GM20000 (cell line): ENCODE data around the gene ACD.

Source experiments
- DNase-seq: peaks from one replicate; pipeline ENCODE4 v3.0.0; 2012; ENCODE audit warnings: low spot score
- TF ChIP-seq, protein P1 (sequence below): IDR thresholded peaks from 2 replicates; pipeline ENCODE4 v1.5.1; 2012; ENCODE audit warnings: mild to moderate bottlenecking, control low read depth; ENCODE audit errors: extremely low read depth, missing control alignments

ACD gene

GRCh38 chr16:67654403-67654911, 5.6 kb downstream of the ACD start:
- DNase-seq: no peak
- TF ChIP-seq, protein P1, sequence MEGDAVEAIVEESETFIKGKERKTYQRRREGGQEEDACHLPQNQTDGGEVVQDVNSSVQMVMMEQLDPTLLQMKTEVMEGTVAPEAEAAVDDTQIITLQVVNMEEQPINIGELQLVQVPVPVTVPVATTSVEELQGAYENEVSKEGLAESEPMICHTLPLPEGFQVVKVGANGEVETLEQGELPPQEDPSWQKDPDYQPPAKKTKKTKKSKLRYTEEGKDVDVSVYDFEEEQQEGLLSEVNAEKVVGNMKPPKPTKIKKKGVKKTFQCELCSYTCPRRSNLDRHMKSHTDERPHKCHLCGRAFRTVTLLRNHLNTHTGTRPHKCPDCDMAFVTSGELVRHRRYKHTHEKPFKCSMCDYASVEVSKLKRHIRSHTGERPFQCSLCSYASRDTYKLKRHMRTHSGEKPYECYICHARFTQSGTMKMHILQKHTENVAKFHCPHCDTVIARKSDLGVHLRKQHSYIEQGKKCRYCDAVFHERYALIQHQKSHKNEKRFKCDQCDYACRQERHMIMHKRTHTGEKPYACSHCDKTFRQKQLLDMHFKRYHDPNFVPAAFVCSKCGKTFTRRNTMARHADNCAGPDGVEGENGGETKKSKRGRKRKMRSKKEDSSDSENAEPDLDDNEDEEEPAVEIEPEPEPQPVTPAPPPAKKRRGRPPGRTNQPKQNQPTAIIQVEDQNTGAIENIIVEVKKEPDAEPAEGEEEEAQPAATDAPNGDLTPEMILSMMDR: no peak

DNA sequence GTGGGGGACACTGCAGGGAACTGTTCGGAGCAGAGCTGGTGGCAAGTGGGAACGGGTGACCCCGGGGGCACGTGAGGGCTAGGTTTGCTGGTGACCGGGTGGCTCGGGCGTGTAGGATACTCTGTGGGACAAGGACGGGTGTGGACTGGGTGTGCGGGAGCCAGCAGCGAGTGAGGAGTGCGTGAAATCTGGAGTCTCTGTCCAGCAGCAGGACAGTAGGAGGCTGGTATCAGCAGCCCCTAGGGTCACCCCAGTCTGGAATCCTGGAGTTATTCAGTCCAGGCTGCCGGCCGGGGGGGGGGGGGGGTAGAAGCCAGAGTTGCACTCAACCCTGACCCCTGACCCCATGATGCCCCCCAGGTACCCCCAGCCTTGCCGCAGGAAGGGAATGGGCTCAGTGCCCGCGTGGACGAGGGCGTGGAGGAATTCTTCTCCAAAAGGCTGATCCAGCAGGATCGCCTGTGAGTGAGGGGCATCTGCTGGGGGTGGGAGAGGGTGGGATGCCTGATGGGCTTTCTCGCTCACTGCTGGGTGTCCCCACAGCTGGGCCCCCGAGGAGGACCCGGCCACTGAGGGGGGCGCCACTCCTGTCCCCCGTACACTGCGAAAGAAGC, 6.2 kb downstream of the ACD start:
- TF ChIP-seq, protein P1: no peak
- peak; percentile 53 for DNase-seq

DNA sequence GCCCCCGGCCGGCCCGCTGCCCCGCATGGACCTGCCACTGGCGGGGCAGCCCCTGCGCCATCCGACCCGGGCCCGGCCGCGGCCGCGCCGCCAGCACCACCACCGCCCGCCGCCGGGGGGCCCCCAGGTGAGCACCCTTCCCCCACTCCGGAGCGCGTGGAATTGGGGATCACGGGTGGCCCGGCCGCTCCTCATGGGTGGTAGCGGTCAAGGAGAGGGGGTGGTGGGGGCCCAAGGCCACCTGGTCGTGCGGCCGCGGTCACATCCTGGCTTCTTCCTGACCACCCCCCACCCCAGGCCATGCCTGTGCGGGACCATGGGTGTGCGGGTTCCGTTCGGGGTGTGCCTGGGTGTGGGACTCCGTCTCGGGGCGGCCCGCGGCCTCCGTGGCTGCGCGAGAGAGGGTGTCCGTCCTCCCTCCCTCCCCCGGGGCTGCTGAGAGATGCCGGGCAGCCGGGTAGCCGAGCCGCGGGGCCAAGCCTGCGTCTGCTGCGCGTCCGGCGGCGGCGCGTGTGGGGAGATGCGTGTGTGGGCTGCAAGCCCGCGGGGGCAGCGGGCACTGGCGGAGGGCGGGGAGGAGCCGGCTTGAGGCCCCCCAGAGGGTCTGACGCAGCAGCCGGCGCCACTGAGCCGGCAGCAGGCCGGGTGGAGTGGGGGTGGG, 6.8 kb downstream of the ACD start:
- peak; percentile 42 for DNase-seq
- TF ChIP-seq, protein P1: no peak

DNA sequence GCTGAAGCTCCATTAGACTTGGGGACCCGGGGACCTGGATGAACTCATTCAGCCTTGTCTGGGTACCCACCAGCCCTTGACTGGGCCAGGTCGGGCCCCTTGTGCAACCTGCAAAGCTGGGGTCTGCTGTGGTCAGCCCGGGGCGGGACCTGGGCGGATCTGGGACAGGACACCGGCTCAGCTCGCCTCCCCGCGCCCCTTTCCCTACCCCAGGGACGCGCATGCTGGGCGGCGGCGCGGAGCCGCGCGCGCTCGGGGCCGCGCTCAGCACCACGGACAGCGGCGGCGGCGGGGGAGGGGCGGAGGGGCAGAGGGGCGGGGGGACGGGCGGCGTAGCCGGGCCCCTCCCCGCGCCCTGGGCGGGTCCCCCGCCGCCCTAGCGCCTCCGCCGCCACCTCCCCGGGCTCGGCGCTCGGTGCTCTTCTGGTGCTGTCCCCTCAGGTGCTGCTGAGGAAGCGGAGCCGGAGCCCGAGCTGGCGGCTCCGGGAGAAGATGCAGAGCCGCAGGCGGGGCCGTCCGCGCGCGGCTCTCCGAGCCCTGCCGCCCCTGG, 7.4 kb downstream of the ACD start:
- TF ChIP-seq, protein P1: no peak
- peak; percentile 52 for DNase-seq

- TF ChIP-seq, protein P1: no peak
- DNase-seq: peak; percentile 34
Observed at GRCh38 chr16:67651847-67652246, 8.2 kb downstream of the ACD start.

DNA sequence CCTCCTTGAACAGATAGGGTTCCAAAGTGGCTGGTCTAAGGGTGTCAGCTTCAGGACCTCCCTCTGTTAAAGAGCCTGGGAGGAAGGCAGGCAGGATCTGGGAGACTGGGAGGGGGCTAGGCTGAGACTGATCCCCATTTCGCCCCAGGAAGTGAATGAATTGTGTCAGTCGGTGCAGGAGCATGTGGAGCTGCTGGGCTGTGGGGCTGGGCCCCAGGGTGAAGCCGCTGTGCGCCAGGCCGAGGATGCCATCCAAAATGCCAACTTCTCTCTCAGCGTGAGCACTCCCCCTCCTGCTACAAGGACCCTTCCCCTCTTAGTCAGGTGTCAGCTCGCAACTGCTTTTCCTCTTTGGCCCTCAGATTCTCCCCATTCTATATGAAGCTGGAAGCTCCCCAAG, 9.0 kb downstream of the ACD start:
- no peak for DNase-seq

GRCh38 chr16:67650023-67650422, 10.0 kb downstream of the ACD start:
- TF ChIP-seq, protein P1: no peak
- DNase-seq: no peak

More for the DNA sequence above, 9.0 kb downstream of the ACD start:
- TF ChIP-seq, protein P1: no peak
